ENCODE measurements around the gene NRG2. TPM values are rescaled to one million over a fixed set of nuclear protein-coding genes. Genes with fewer than 3 reads are reported as not detected.

Gene NRG2
- total RNA-seq, 2 donors from 2014 or later, result 5.6 to 6.5 TPM

DNA sequence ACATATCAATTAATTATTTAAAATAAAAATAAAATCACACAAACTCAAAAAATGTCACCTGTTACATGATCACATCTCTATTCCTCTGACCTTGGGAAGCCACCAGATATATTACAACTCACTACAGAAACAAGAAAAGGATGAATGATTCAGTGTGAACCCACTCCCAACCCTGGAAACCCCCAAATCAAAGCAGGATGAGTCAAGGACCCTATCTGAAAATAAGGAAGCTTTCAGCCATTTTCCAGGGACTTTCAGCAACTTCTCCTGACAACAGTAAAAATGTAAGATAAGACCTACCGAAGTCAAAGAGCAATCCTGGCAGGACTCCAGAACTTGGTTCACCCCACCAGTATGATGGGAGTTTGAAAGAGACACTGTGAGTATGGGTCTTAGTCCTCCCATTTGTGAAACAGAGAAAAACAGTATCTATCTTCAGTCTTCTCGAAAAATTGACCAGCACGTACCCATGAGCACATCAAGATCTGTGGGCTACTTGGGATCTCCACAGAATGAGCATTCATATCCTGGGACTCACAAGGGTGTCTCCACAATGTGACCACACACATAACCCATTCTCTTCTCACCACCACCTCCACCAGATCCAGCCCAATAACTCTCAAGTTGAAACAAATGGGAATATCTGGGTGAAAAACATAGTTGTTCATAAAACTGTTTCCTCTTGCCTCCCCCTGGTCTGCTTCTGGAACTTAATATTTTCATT, 9.9 kb downstream of the NRG2 start:
- ATAC-seq (no peak), DNase-seq (no peak)
- WGBS, 2 donors, result 72 to 76% methylated on average over 3 of the region's 3 CpGs
- no peaks in the 10 kb centered on the region for H3K4me1 ChIP-seq
- H3K27me3 ChIP-seq, result no peaks in the 10 kb centered on the region
- H3K4me3 ChIP-seq, result no peak overlapping the region
- intact Hi-C loops (cut with DNase I), result no loop called here
- H3K36me3 ChIP-seq (replicated peaks in 1 of 2; ENCODE audit: insufficient read depth in 1 of 2, low read depth in 2 of 2), result no peaks in the 10 kb centered on the region
- H3K27ac ChIP-seq, result no peak overlapping the region
- TF ChIP-seq, protein P1, sequence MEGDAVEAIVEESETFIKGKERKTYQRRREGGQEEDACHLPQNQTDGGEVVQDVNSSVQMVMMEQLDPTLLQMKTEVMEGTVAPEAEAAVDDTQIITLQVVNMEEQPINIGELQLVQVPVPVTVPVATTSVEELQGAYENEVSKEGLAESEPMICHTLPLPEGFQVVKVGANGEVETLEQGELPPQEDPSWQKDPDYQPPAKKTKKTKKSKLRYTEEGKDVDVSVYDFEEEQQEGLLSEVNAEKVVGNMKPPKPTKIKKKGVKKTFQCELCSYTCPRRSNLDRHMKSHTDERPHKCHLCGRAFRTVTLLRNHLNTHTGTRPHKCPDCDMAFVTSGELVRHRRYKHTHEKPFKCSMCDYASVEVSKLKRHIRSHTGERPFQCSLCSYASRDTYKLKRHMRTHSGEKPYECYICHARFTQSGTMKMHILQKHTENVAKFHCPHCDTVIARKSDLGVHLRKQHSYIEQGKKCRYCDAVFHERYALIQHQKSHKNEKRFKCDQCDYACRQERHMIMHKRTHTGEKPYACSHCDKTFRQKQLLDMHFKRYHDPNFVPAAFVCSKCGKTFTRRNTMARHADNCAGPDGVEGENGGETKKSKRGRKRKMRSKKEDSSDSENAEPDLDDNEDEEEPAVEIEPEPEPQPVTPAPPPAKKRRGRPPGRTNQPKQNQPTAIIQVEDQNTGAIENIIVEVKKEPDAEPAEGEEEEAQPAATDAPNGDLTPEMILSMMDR (IDR thresholded peaks at IDR 0.05), result no peak
- no peak for TF ChIP-seq POLR2A (IDR thresholded peaks at IDR 0.05)
- no peaks in the 10 kb centered on the region for H3K9me3 ChIP-seq

GRCh38 chr5:140032296-140032695, 10.8 kb downstream of the NRG2 start:
- Histone ChIP-seq H3K36me3 (replicated peaks in 1 of 2; ENCODE audit: insufficient read depth in 1 of 2, low read depth in 2 of 2) (no peaks in the 10 kb centered on the region), H3K9me3 (no peaks in the 10 kb centered on the region), H3K27ac (no peak overlapping the region), H3K27me3 (no peaks in the 10 kb centered on the region), H3K4me1 (no peaks in the 10 kb centered on the region), H3K4me3 (no peak overlapping the region)
- TF ChIP-seq POLR2A (IDR thresholded peaks at IDR 0.05), result no peak
- TF ChIP-seq, protein P1 (IDR thresholded peaks at IDR 0.05), result no peak
- 79 to 88% methylated on average over 2 of the region's 2 CpGs for WGBS, 2 donors
- no peak for ATAC-seq
- no peak for DNase-seq
- intact Hi-C loops (cut with DNase I), result no loop called here

DNA sequence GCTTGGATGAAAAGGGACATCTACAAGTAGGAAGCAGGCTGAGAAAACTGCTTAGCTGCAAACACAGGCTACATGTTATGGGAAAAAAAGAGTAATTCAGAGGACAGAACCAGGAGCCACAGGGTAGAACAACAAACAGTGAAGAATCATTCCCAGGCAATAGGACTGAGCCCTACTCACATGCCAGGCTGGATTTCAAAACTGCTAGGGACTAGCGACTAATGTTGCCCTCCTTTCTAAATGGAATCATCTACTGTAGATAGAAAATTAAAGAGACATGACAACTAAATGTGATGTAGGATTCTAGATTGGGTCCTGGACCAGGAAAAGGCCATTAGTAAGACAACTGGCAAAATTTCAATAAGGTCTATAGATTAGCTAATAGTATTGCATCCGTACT, 15.3 kb downstream of the NRG2 start:
- no peak overlapping the region for H3K27ac ChIP-seq
- intact Hi-C loops (cut with DNase I), result no loop called here
- H3K27me3 ChIP-seq, result no peaks in the 10 kb centered on the region
- H3K4me3 ChIP-seq, result no peak overlapping the region
- no peaks in the 10 kb centered on the region for H3K9me3 ChIP-seq
- DNase-seq, result no peak
- TF ChIP-seq, protein P1 (IDR thresholded peaks at IDR 0.05), result no peak
- no peak for TF ChIP-seq POLR2A (IDR thresholded peaks at IDR 0.05)
- H3K4me1 ChIP-seq, result peaks cover 5% of the 10 kb centered on the region
- no peak for ATAC-seq
- WGBS, 2 donors, result 89 to 96% methylated on average over 2 of the region's 2 CpGs
- no peaks in the 10 kb centered on the region for H3K36me3 ChIP-seq (replicated peaks in 1 of 2; ENCODE audit: insufficient read depth in 1 of 2, low read depth in 2 of 2)

GRCh38 chr5:140025736-140026135, 17.4 kb downstream of the NRG2 start:
- TF ChIP-seq, protein P1 (IDR thresholded peaks at IDR 0.05), result no peak
- TF ChIP-seq POLR2A (IDR thresholded peaks at IDR 0.05), result no peak
- intact Hi-C loops (cut with DNase I), result no loop called here
- H3K9me3 ChIP-seq, result no peaks in the 10 kb centered on the region
- no peak overlapping the region for H3K4me3 ChIP-seq
- 83 to 84% methylated on average over 3 of the region's 3 CpGs for WGBS, 2 donors
- ATAC-seq (no peak), DNase-seq (no peak)
- H3K27me3 ChIP-seq, result no peaks in the 10 kb centered on the region
- H3K27ac ChIP-seq, result no peak overlapping the region
- H3K4me1 ChIP-seq, result peaks cover 15% of the 10 kb centered on the region
- no peaks in the 10 kb centered on the region for H3K36me3 ChIP-seq (replicated peaks in 1 of 2; ENCODE audit: insufficient read depth in 1 of 2, low read depth in 2 of 2)

GRCh38 chr5:140024928-140025327, 18.2 kb downstream of the NRG2 start:
- no peaks in the 10 kb centered on the region for H3K27me3 ChIP-seq
- no peak for ATAC-seq
- WGBS, 2 donors, result 15 to 18% methylated on average over 1 of the region's 1 CpG
- H3K9me3 ChIP-seq, result no peaks in the 10 kb centered on the region
- peaks cover 20% of the 10 kb centered on the region for H3K4me1 ChIP-seq
- H3K36me3 ChIP-seq (replicated peaks in 1 of 2; ENCODE audit: insufficient read depth in 1 of 2, low read depth in 2 of 2), result no peaks in the 10 kb centered on the region
- no peak overlapping the region for H3K27ac ChIP-seq
- H3K4me3 ChIP-seq, result no peak overlapping the region
- intact Hi-C loops (cut with DNase I), result no loop called here
- DNase-seq, result no peak
- TF ChIP-seq, protein P1 (IDR thresholded peaks at IDR 0.05), result no peak
- TF ChIP-seq POLR2A (IDR thresholded peaks at IDR 0.05), result no peak

Measured in body of pancreas (tissue), 4 donors.